OCI-LY7 (cell line): Measurements from ENCODE around the gene GNB5.

ENCODE experiments used
- EZH2phosphoT487 ChIP-seq: fragments of 200-600 bp; sonication (generic); IDR thresholded peaks from 2 replicates; pipeline ENCODE4 v1.6.1; 2018; ENCODE audit warnings: low read depth, borderline replicate concordance, mild to moderate bottlenecking, mixed run types, antibody characterized with exemption, low read length, moderate library complexity, mixed read lengths
- TF ChIP-seq, protein P1 (sequence below): fragments of 200-600 bp; sonication (generic); conservative IDR thresholded peaks from 2 replicates; pipeline ENCODE4 v1.5.1; 2014; ENCODE audit warnings: mild to moderate bottlenecking, antibody characterized with exemption, low read length, moderate library complexity, mixed read lengths

DNA sequence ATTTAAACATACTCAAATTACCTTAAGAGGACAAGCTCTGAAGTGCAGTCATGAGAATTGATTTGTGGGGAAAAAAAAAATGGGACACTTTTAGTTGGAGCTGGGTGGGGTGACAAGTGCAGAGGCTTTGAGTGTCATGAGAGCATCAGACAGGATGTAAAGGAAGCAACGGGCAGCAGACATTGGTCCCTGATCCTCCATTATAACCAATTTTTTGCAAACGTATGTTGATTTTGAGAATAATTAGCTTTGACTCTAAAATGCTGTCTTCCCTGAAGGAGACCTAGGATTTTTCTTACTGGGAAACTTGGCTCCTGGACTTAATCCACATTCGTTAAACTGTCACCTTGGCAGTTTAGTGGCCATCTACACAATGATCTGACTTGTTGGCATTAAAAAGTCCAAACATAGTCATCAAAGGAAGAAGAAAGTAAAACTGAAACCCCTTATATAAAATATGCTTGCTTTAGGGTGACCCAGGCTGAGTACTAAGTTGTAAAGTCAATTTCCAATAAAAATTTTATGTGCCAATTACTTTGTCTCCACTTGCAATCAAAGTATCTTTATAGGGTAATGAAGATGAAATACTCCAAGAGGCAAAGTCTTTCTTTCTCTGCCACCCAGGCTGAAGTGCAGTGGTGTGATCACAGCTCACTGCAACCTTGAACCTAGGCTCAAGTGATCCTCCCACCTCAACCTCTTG lies 124.2 kb downstream of the GNB5 start:
- TF ChIP-seq, protein P1, sequence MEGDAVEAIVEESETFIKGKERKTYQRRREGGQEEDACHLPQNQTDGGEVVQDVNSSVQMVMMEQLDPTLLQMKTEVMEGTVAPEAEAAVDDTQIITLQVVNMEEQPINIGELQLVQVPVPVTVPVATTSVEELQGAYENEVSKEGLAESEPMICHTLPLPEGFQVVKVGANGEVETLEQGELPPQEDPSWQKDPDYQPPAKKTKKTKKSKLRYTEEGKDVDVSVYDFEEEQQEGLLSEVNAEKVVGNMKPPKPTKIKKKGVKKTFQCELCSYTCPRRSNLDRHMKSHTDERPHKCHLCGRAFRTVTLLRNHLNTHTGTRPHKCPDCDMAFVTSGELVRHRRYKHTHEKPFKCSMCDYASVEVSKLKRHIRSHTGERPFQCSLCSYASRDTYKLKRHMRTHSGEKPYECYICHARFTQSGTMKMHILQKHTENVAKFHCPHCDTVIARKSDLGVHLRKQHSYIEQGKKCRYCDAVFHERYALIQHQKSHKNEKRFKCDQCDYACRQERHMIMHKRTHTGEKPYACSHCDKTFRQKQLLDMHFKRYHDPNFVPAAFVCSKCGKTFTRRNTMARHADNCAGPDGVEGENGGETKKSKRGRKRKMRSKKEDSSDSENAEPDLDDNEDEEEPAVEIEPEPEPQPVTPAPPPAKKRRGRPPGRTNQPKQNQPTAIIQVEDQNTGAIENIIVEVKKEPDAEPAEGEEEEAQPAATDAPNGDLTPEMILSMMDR: no peak
- TF ChIP-seq EZH2phosphoT487: no peak
